SU-DHL-6 (cell line): Measurements from ENCODE around the gene AP1G2.
"Not testable (repeated sequence)": the region's sequence is repeated elsewhere in the genome, so short reads cannot be mapped to it uniquely, and the experiment has no call there.

Source experiments
- H2AFZ ChIP-seq: fragments of 200-600 bp; sonication (generic); 2 replicates; pipeline ENCODE4 v1.6.1; 2014; ENCODE audit warnings: low read depth, mild to moderate bottlenecking, moderate library complexity, mixed read lengths, antibody characterized with exemption, low read length; ENCODE audit not compliant: severe bottlenecking
- H3F3A ChIP-seq: fragments of 200-600 bp; shearing (Covaris generic); 2 replicates; pipeline ENCODE4 v1.6.0; 2016; ENCODE audit warnings: antibody characterized with exemption, mild to moderate bottlenecking; ENCODE audit not compliant: insufficient read depth
- H3K27ac ChIP-seq: fragments of 200-600 bp; sonication (generic); 2 replicates; pipeline ENCODE4 v1.5.1; 2016; ENCODE audit warnings: low read depth, mild to moderate bottlenecking, low read length, moderate library complexity, mixed read lengths
- H3K27me3 ChIP-seq: fragments of 200-600 bp; sonication (generic), shearing (Covaris generic); 2 replicates; pipeline ENCODE4 v1.6.0; 2014; ENCODE audit warnings: mild to moderate bottlenecking, low read length
- H3K36me3 ChIP-seq: fragments of 200-600 bp; sonication (generic); 2 replicates; pipeline ENCODE4 v1.6.1; 2014; ENCODE audit warnings: mild to moderate bottlenecking, low read length, mixed read lengths
- H3K4me2 ChIP-seq: fragments of 300-600, 200-600 bp; shearing (Covaris generic), sonication (generic); 2 replicates; pipeline ENCODE4 v1.6.0; 2014; ENCODE audit warnings: low read length, low read depth, mild to moderate bottlenecking; ENCODE audit not compliant: poor library complexity, severe bottlenecking
- H3K4me3 ChIP-seq: fragments of 200-600 bp; sonication (generic); 2 replicates; pipeline ENCODE4 v1.5.1; 2014; ENCODE audit warnings: antibody characterized with exemption, low read length, mild to moderate bottlenecking, mixed read lengths; ENCODE audit not compliant: insufficient read depth, poor library complexity, severe bottlenecking
- H3K79me2 ChIP-seq: fragments of 200-600 bp; sonication (generic); 2 replicates; pipeline ENCODE4 v1.6.1; 2014; ENCODE audit warnings: mild to moderate bottlenecking, low read length, moderate library complexity; ENCODE audit not compliant: insufficient read depth
- H3K9ac ChIP-seq: fragments of 200-600 bp; sonication (generic); 2 replicates; pipeline ENCODE4 v1.7.0; 2014; ENCODE audit warnings: mild to moderate bottlenecking, low read length
- H3K9me2 ChIP-seq: fragments of 200-600 bp; sonication (generic); replicated peaks from 2 replicates; pipeline ENCODE4 v1.6.1; 2014; ENCODE audit warnings: low read length; ENCODE audit not compliant: insufficient read depth
- H3K9me3 ChIP-seq: fragments of 200-600 bp; sonication (generic); 2 replicates; pipeline ENCODE4 v1.6.1; 2014; ENCODE audit warnings: low read length, mixed read lengths; ENCODE audit not compliant: insufficient read depth
- H4K20me1 ChIP-seq: fragments of 200-600 bp; sonication (generic); 2 replicates; pipeline ENCODE4 v1.6.1; 2014; ENCODE audit warnings: low read depth, mild to moderate bottlenecking, antibody characterized with exemption, low read length, moderate library complexity, mixed read lengths
- CTCF ChIP-seq: fragments of 200-600 bp; sonication (generic); IDR thresholded peaks from one replicate; pipeline ENCODE4 v1.5.1; 2017; ENCODE audit warnings: antibody characterized with exemption, mild to moderate bottlenecking, low read length, moderate library complexity; ENCODE audit not compliant: insufficient read depth, poor library complexity, severe bottlenecking
- EZH2phosphoT487 ChIP-seq: fragments of 200-600 bp; sonication (generic), shearing (Covaris generic); conservative IDR thresholded peaks from 2 replicates; pipeline ENCODE4 v1.6.1; 2018; ENCODE audit warnings: mild to moderate bottlenecking, antibody characterized with exemption, low read length, moderate library complexity, mixed read lengths

The AP1G2 gene

DNA sequence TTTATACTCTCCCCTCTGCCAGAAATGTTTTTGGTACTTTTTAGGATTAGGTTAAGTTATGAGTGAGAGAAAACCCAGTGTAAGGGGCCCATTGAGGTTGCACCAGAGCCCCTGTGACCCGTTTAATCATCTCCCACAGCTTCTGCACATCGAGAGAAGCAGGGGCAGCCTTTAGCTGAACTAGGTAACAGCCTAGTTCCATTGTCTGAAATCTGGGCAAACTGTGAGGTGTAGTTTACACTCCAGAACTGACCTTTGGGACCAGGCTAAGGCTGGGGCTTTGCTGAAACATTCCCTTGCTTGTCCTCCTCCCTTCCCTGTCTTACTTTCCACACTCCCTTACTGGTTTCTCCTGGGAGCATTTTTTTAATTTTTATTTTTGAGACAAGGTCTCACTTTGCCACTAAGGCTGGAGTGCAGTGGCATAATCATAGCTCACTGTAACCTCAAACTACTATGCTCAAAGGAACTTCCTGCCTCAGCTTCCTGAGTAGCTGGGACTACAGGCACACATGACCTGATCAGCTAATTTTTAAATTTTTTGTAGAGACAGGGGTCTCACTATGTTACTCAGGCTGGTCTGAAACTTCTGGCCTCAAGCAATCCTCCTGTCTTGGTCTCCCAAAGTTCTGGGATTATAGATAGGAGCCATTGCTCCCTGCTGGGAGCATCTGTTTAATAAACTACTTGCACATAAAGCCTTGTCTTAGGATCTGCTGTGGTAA is 42.7 kb upstream of the AP1G2 start:
- H3K27me3 ChIP-seq = no peaks in the 10 kb centered on the region
- H2AFZ ChIP-seq = no peak overlapping the region
- H3K4me2 ChIP-seq = no peak overlapping the region
- H3K27ac ChIP-seq = no peak overlapping the region
- H3K9me2 ChIP-seq = no peaks in the 10 kb centered on the region
- H3K9ac ChIP-seq = no peak overlapping the region
- no peaks in the 10 kb centered on the region for H3K9me3 ChIP-seq
- H3K79me2 ChIP-seq = no peaks in the 10 kb centered on the region
- H3F3A ChIP-seq = no peaks in the 10 kb centered on the region
- no peaks in the 10 kb centered on the region for H4K20me1 ChIP-seq
- TF ChIP-seq CTCF (no peak), EZH2phosphoT487 (no peak)
- no peak overlapping the region for H3K4me3 ChIP-seq
- H3K36me3 ChIP-seq = no peaks in the 10 kb centered on the region

GRCh38 chr14:23609411-23610089 is 42.0 kb upstream of the AP1G2 start:
- H3K79me2 ChIP-seq, H3K27me3 ChIP-seq, H3K36me3 ChIP-seq, H2AFZ ChIP-seq, H3K4me2 ChIP-seq, H3K9me3 ChIP-seq, H3K27ac ChIP-seq, H3K4me3 ChIP-seq, H4K20me1 ChIP-seq, H3F3A ChIP-seq, H3K9ac ChIP-seq, H3K9me2 ChIP-seq: not testable (repeated sequence)

GRCh38 chr14:23609001-23609400 is 41.4 kb upstream of the AP1G2 start:
- Histone ChIP-seq H3K4me2 (no peak overlapping the region), H3K4me3 (no peak overlapping the region), H4K20me1 (no peaks in the 10 kb centered on the region), H2AFZ (no peak overlapping the region), H3K9me2 (no peaks in the 10 kb centered on the region), H3K27ac (no peak overlapping the region), H3K79me2 (no peaks in the 10 kb centered on the region), H3K9me3 (no peaks in the 10 kb centered on the region), H3K36me3 (no peaks in the 10 kb centered on the region), H3K9ac (no peak overlapping the region), H3F3A (no peaks in the 10 kb centered on the region), H3K27me3 (no peaks in the 10 kb centered on the region)
- TF ChIP-seq EZH2phosphoT487 = no peak
- TF ChIP-seq CTCF = no peak

DNA sequence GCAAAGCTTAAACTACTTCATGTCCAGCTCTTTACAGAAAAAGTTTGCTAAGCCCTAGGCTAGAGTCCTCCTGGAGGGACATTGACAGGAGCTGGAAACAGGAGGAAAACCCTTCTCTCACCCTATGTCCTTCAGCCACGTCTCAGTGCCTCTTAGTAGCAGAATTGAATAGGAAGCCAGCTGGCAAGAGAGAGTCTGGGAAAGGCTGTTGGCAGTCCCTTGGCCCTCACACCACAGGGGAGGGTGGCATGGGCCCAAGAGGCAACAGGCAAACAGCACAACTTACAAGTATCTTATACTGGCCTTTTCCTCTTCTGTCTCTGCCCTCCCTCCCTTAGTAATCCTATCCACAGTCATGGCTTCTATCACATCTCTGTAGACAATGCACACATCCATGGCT is 40.9 kb upstream of the AP1G2 start:
- no peaks in the 10 kb centered on the region for H3K9me2 ChIP-seq
- no peaks in the 10 kb centered on the region for H3F3A ChIP-seq
- no peaks in the 10 kb centered on the region for H3K9me3 ChIP-seq
- no peaks in the 10 kb centered on the region for H4K20me1 ChIP-seq
- H3K4me3 ChIP-seq = no peak overlapping the region
- no peaks in the 10 kb centered on the region for H3K36me3 ChIP-seq
- TF ChIP-seq CTCF (no peak), EZH2phosphoT487 (no peak)
- no peaks in the 10 kb centered on the region for H3K79me2 ChIP-seq
- no peak overlapping the region for H3K9ac ChIP-seq
- no peak overlapping the region for H3K27ac ChIP-seq
- no peaks in the 10 kb centered on the region for H3K27me3 ChIP-seq
- no peak overlapping the region for H2AFZ ChIP-seq
- H3K4me2 ChIP-seq = no peak overlapping the region
